Measurements from ENCODE around the gene RPA1.

GRCh38 chr17:1906662-1907101, 76.9 kb downstream of the RPA1 start:
- TF ChIP-seq, protein P1, sequence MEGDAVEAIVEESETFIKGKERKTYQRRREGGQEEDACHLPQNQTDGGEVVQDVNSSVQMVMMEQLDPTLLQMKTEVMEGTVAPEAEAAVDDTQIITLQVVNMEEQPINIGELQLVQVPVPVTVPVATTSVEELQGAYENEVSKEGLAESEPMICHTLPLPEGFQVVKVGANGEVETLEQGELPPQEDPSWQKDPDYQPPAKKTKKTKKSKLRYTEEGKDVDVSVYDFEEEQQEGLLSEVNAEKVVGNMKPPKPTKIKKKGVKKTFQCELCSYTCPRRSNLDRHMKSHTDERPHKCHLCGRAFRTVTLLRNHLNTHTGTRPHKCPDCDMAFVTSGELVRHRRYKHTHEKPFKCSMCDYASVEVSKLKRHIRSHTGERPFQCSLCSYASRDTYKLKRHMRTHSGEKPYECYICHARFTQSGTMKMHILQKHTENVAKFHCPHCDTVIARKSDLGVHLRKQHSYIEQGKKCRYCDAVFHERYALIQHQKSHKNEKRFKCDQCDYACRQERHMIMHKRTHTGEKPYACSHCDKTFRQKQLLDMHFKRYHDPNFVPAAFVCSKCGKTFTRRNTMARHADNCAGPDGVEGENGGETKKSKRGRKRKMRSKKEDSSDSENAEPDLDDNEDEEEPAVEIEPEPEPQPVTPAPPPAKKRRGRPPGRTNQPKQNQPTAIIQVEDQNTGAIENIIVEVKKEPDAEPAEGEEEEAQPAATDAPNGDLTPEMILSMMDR (IDR thresholded peaks at IDR 0.05) = no peak
- no peak for TF ChIP-seq POLR2A (IDR thresholded peaks at IDR 0.05)
